Keratinocyte (primary cell): ENCODE results near the gene NR1I2. TPM values are rescaled to one million over a fixed set of nuclear protein-coding genes. Genes with fewer than 3 reads are reported as not detected.

ENCODE experiments used
- DNase-seq: peaks from one replicate; pipeline ENCODE4 v3.0.0-alpha.2; 2011; ENCODE audit warnings: low read depth, missing footprints, low spot score
- FAIRE-seq: peaks from 2 replicates; lab custom pipeline; 2011; peaks lifted over from hg19 to GRCh38; lab: Jason Lieb, UNC
- H2AFZ ChIP-seq: 2 replicates; pipeline ENCODE4 v1.6.0; 2012; ENCODE audit warnings: low read length, control low read depth, inconsistent platforms; ENCODE audit not compliant: control insufficient read depth
- H3K27ac ChIP-seq: 2 replicates; pipeline ENCODE4 v1.5.1; 2011; ENCODE audit warnings: low read length; ENCODE audit not compliant: control insufficient read depth, insufficient read depth
- H3K27me3 ChIP-seq: 3 replicates; pipeline ENCODE4 v1.6.0; 2011; ENCODE audit warnings: low read length; ENCODE audit not compliant: control insufficient read depth, insufficient read depth; ENCODE audit errors: extremely low read depth
- H3K36me3 ChIP-seq, 2 experiments: 2 replicates in 1 of 2; 3 replicates in 1 of 2; pipeline ENCODE4 v1.5.1; 2011; ENCODE audit warnings: low read length in 2 of 2, mild to moderate bottlenecking in 1 of 2; ENCODE audit not compliant: control insufficient read depth in 2 of 2, insufficient read depth in 2 of 2; ENCODE audit errors: extremely low read depth in 1 of 2
- H3K4me1 ChIP-seq: 3 replicates; pipeline ENCODE4 v1.5.1; 2011; ENCODE audit warnings: low read length; ENCODE audit not compliant: control insufficient read depth, insufficient read depth; ENCODE audit errors: extremely low read depth
- H3K4me2 ChIP-seq: 3 replicates; pipeline ENCODE4 v1.6.0; 2011; ENCODE audit warnings: low read depth, low read length; ENCODE audit not compliant: control insufficient read depth, insufficient read depth; ENCODE audit errors: extremely low read depth
- H3K4me3 ChIP-seq, 3 experiments: fragments of 200-600 bp in 1 of 3; sonication (generic) in 1 of 3; 2 replicates in 2 of 3; 3 replicates in 1 of 3; pipeline ENCODE4 v1.5.1; 2011 to 2016; ENCODE audit warnings: low read length in 3 of 3, mild to moderate bottlenecking in 3 of 3, control low read depth in 2 of 3, inconsistent platforms in 1 of 3, low read depth in 1 of 3, mixed read lengths in 1 of 3, mixed run types in 1 of 3, moderate library complexity in 1 of 3; ENCODE audit not compliant: control insufficient read depth in 2 of 3, insufficient read depth in 2 of 3; ENCODE audit errors: extremely low read depth in 1 of 3
- H3K79me2 ChIP-seq: 2 replicates; pipeline ENCODE4 v1.6.0; 2012; ENCODE audit warnings: low read length; ENCODE audit not compliant: control insufficient read depth, insufficient read depth
- H3K9ac ChIP-seq: 3 replicates; pipeline ENCODE4 v1.6.0; 2011; ENCODE audit warnings: low read length; ENCODE audit not compliant: control insufficient read depth, insufficient read depth; ENCODE audit errors: extremely low read depth
- H3K9me1 ChIP-seq: 3 replicates; pipeline ENCODE4 v1.6.0; 2011; ENCODE audit warnings: low read length; ENCODE audit not compliant: control insufficient read depth, insufficient read depth; ENCODE audit errors: extremely low read depth
- H3K9me3 ChIP-seq: 2 replicates; pipeline ENCODE4 v1.5.1; 2012; ENCODE audit warnings: low read depth, low read length; ENCODE audit not compliant: control insufficient read depth
- H4K20me1 ChIP-seq: 3 replicates; pipeline ENCODE4 v1.6.0; 2011; ENCODE audit warnings: low read length; ENCODE audit not compliant: control insufficient read depth, insufficient read depth; ENCODE audit errors: extremely low read depth
- EZH2 ChIP-seq: IDR thresholded peaks from one replicate; pipeline ENCODE4 v1.6.1; 2012; ENCODE audit warnings: inconsistent platforms, mild to moderate bottlenecking, low read length, moderate library complexity
- dilution Hi-C: fragments of 300-500 bp; cut with MboI; formaldehyde crosslinking; loops from one replicate; pipeline ENCODE4 v1.7.0; 2020; ENCODE audit warnings: low sequenced_read_pairs; ENCODE audit not compliant: extremely low pct_ligation_motif_present
- polyA plus RNA-seq, 5 experiments: library from polyadenylated mRNA; depleted of rRNA in 3 of 5; stranded (reverse) in 3 of 5; stranded (forward) in 1 of 5; unstranded in 1 of 5; fragments of >200 nt; gene quantifications; 1 replicate in 1 of 5; 2 replicates in 3 of 5; 3 replicates in 1 of 5; pipeline versions ENCODE4 v1.2.1 to v1.2.3, GENCODE V29; 2011 to 2012; ENCODE audit warnings: missing spikeins in 2 of 5, low read depth in 1 of 5, low replicate concordance in 1 of 5
- TF ChIP-seq, protein P1 (sequence below), 3 experiments: IDR thresholded peaks in 1 of 3; conservative IDR thresholded peaks in 1 of 3; optimal IDR thresholded peaks in 1 of 3; 2 replicates in 2 of 3; 3 replicates in 1 of 3; pipeline versions ENCODE3 to v1.5.1; 2011; ENCODE audit warnings: low read length in 3 of 3, mild to moderate bottlenecking in 3 of 3, moderate library complexity in 2 of 3, control low read depth in 1 of 3, inconsistent platforms in 1 of 3; ENCODE audit not compliant: insufficient read depth in 2 of 3; ENCODE audit errors: extremely low read depth in 1 of 3

Gene NR1I2
- polyA plus RNA-seq, 1 donor (not counting 4 experiments of a cell fraction or from before 2014, with no cell fraction given) = not detected

DNA sequence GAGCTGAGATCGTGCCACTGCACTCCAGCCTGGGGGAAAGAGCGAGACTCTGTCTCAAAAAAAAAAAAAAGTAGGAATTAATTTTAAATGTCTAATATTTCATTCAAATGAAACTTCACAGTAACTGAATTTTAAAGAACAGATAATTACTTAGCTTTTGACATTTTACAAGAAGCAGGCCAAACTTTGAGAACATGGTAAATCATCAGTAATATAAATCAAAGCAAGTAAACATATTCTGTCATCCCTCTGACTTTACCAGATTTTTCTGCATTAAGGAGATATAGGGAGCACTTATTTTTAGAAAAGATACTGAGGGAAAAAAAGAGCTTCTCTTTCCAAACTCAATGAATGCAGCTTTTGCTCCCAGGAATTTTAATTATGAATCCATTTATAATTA lies 37.0 kb downstream of the NR1I2 start:
- DNase-seq (no peak), FAIRE-seq (no peak)
- peaks cover 10% of the 10 kb centered on the region for H3K27me3 ChIP-seq
- H3K4me2 ChIP-seq = no peak overlapping the region
- no peaks in the 10 kb centered on the region for H3K4me1 ChIP-seq
- H4K20me1 ChIP-seq = no peaks in the 10 kb centered on the region
- H3K9ac ChIP-seq = no peak overlapping the region
- no peaks in the 10 kb centered on the region for H3K79me2 ChIP-seq
- peaks cover 0 to 1% of the 10 kb centered on the region in 2 experiments for H3K36me3 ChIP-seq
- no peak for TF ChIP-seq EZH2
- TF ChIP-seq, protein P1, sequence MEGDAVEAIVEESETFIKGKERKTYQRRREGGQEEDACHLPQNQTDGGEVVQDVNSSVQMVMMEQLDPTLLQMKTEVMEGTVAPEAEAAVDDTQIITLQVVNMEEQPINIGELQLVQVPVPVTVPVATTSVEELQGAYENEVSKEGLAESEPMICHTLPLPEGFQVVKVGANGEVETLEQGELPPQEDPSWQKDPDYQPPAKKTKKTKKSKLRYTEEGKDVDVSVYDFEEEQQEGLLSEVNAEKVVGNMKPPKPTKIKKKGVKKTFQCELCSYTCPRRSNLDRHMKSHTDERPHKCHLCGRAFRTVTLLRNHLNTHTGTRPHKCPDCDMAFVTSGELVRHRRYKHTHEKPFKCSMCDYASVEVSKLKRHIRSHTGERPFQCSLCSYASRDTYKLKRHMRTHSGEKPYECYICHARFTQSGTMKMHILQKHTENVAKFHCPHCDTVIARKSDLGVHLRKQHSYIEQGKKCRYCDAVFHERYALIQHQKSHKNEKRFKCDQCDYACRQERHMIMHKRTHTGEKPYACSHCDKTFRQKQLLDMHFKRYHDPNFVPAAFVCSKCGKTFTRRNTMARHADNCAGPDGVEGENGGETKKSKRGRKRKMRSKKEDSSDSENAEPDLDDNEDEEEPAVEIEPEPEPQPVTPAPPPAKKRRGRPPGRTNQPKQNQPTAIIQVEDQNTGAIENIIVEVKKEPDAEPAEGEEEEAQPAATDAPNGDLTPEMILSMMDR (optimal IDR thresholded peaks at IDR 0.05 in 1 of 3, IDR thresholded peaks at IDR 0.05 in 1 of 3, conservative IDR thresholded peaks at IDR 0.05 in 1 of 3; ENCODE audit: extremely low read depth in 1 of 3, insufficient read depth in 2 of 3, low read length in 3 of 3) = no peak
- H3K9me3 ChIP-seq = no peaks in the 10 kb centered on the region
- H2AFZ ChIP-seq = no peak overlapping the region
- H3K4me3 ChIP-seq = no peak overlapping the region
- H3K9me1 ChIP-seq = no peaks in the 10 kb centered on the region
- no peak overlapping the region for H3K27ac ChIP-seq
- dilution Hi-C loops = no loop called here

GRCh38 chr3:119819806-119820205 lies 37.9 kb downstream of the NR1I2 start:
- Histone ChIP-seq H2AFZ (no peak overlapping the region), H3K9ac (no peak overlapping the region), H3K27me3 (peaks cover 6% of the 10 kb centered on the region), H3K79me2 (no peaks in the 10 kb centered on the region), H3K4me3 (no peak overlapping the region), H3K4me2 (no peak overlapping the region), H3K4me1 (no peaks in the 10 kb centered on the region), H3K27ac (no peak overlapping the region), H3K9me1 (no peaks in the 10 kb centered on the region), H3K36me3 (peaks cover 0 to 5% of the 10 kb centered on the region in 2 experiments), H3K9me3 (no peaks in the 10 kb centered on the region), H4K20me1 (no peaks in the 10 kb centered on the region)
- DNase-seq = no peak
- FAIRE-seq = no peak
- TF ChIP-seq EZH2 = no peak
- TF ChIP-seq, protein P1 (optimal IDR thresholded peaks at IDR 0.05 in 1 of 3, IDR thresholded peaks at IDR 0.05 in 1 of 3, conservative IDR thresholded peaks at IDR 0.05 in 1 of 3; ENCODE audit: extremely low read depth in 1 of 3, insufficient read depth in 2 of 3, low read length in 3 of 3) = no peak
- dilution Hi-C loops = no loop called here
